NCI-H510A (cell line): ENCODE measurements around the gene JTB.
"Not testable (repeated sequence)": the region's sequence is repeated elsewhere in the genome, so short reads cannot be mapped to it uniquely, and the experiment has no call there.

ENCODE experiments used
- DNase-seq: peaks from one replicate; lab custom pipeline; 2025; lab: John Stamatoyannopoulos, UW

JTB gene

DNA sequence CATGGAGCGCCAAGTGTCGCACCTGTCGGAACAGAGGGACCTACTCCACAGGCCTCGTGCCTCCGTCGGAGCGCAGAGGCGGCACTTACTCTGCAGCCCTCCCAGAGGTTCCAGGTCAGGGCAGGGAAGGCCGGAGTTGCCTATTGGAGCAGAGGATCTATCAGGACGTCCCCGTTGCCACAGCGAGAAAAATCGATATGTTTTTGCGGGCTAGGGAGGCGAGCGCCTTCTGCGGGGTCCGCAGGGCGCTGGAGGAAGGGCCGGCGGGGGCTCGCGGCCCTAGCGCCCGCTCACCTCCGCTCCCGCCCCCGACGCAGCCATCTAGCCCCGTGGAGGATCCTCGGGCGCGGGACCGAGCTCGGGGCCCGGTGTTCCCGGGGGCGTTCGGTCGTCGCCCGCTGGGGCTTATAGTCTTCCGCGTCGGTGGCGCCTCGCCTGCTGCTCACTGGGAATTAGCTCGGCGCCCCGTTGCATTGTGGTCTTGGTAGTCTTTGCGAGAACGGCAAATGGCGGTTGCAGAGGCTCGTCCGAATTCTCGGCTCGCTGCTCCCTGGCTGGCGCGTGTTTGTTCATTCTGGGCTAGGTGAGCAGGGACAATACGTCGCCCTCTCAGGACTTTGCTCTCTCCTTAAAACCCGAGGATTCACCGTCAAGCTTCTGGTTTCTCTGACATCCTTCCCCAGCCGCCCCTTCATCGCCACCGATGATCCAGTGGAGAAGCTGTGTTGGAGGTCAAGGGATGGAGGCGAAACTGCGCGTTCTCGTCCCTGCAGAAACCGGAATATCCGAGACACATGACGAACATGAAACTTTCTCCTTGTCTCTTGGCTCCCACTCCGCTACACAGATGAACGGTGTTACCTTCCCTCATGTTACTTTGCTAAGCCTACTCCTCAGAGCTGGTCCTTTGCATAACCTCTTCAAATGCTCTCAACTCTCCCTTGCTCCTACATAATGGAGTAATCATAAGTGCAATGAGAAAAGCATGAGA is at the start of gene JTB:
Gene JTB, minus strand, starts transcription at position 425 of the 991 bp plus-strand sequence. Its CDS starts 422 bp downstream, at position 3.
- peak; percentile 83 for DNase-seq

GRCh38 chr1:154019940-154020339 is 42.5 kb upstream of the JTB start:
- DNase-seq, result no peak

DNA sequence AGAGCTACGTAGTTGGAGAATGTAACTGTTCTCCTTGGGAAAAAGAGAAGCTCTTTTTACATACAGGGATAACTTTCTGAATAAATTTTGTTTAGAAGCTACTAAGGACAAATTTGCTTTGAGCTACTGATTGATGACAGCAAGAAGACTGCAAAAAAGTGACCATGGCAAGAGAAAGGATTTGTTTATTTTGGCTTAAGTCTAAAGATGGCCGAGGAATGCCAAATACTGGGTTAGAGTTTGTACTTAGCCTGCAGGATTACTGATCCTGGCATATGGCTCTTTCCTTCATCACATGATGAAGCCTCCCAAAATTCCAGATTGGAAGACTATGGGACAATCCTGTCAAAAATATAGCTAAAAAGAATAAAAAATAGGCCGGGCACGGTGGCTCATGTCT is 41.8 kb upstream of the JTB start:
- no peak for DNase-seq

- no peak for DNase-seq
These were observed 36.9 kb upstream of the JTB start for GRCh38 chr1:154014154-154014907.

DNA sequence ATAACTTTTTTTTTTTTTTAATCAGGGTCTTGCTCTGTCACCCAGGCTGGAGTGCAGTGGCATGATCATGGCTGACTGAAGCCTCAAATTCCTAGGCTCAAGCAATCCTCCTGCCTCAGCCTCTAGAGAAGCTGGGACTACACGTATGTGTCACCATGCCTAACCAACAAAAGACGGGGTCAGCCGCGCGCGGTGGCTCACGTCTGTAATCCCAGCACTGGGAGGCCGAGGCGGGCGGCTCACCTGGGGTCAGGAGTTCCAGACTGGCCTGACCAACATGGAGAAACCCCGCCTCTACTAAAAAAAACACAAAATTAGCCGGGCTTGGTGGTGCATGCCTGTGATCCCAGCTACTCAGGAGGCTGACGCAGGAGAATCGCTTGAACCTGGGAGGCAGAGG is 35.1 kb upstream of the JTB start:
- not testable (repeated sequence) for DNase-seq

GRCh38 chr1:154012129-154012528 is 34.7 kb upstream of the JTB start:
- DNase-seq, result no peak

DNA sequence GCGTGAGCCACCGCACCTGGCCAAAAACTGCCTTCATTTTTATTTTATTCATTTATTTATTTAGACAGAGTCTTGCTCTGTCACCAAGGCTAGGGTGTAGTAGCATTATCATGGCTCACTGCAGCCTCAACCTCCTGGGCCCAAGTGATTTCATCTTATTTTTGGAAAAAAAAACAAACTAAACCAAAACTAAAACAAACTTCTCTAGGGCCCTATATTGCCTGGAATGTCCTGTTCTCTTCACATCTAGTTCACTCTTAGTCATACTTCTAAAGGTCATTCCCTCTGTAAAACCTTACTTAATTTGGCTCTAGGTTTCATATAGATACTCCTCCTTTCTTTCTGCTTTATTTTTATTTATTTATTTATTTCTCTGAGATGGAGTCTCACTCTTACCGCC is 28.7 kb upstream of the JTB start:
- no peak for DNase-seq

GRCh38 chr1:154000420-154000819 is 22.9 kb upstream of the JTB start:
- no peak for DNase-seq

- DNase-seq, result not testable (repeated sequence)
These were observed 19.4 kb upstream of the JTB start for GRCh38 chr1:153996882-153997281.

DNA sequence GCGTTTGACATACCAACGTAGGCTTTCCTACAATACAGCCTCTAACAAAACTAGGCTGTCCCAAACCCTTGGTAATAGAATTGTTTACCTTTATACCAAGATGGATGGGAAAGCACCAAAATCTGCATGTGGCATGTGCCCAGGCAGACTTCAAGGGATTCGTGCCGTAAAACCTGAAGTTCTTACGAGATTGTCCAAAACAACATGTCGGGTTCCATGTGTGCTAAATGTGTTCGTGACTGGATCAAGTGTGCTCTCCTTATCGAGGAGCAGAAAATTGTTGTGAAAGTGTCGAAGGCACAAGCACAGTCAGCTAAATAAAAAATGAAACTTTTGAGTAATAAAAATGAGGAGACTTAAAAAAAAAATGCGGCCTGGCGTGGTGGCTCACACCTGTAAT is 18.2 kb upstream of the JTB start:
- DNase-seq, result no peak

DNA sequence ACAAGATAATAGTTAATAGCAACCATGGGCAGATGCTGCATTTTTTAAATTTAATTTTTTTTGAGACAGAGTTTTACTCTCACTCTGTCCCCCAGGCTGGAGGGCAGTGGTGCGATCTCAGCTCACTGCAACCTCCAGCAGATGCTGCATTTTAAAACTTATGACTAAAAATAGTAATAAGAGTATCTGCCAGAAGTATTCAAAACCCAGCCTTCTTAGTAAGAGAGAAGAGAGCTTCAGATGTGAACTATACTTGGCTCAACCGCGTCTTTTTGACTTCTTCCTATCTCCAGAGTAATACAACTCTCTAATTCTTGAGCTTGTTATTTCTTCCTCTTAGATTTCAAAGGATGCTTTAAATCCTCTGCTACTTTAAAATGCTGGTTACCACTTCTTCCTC is 17.7 kb upstream of the JTB start:
- DNase-seq, result no peak

- DNase-seq, result no peak
These were observed 14.3 kb upstream of the JTB start for GRCh38 chr1:153991806-153992205.

DNA sequence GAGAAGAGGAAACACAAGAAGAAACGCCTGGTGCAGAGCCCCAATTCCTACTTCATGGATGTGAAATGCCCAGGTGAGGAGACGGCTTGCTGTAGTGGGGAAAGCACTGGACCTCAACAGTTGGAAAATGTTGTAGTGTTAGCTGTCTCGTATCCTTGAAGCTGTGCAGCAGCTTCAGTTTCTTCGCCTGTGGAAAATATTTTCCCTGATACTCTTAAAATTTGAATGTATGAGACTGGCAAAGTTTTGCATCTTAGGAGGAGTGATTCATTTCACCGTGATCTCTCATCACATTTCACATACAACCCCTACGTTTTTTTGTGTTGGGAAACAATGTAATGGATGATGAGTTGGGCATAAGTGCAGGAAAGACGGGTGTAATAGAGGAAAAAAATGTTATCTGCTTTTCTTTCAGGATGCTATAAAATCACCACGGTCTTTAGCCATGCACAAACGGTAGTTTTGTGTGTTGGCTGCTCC is 13.7 kb upstream of the JTB start:
- DNase-seq, result no peak

GRCh38 chr1:153990468-153991150 is 13.1 kb upstream of the JTB start, which contains the start of gene RPS27:
Gene RPS27 (plus strand): TSS chr1:153990762. CDS start chr1:153990797, 35 bp downstream.
- peak; percentile 96 for DNase-seq

DNA sequence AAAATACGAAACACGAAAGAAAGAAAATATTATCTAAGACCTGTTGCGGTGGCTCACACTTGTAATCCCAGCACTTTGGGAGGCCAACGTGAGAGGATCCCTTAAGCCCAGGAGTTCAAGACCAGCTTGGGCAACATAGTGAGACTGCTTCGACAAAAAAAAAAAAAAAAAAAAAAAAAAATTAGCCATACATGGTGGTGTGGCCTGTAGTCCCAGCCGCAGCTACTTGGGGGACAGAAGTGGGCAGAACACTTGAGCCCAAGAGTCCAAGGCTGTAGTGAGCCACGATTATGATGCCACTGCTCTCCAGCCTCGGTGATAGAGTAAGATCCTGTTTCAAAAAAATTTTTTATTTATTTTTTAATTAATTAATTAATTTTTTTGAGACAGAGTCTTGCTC is 10.1 kb upstream of the JTB start:
- no peak for DNase-seq

GRCh38 chr1:153985941-153986761 is 8.7 kb upstream of the JTB start, which contains the start of gene RAB13:
Gene RAB13 (minus strand): TSS chr1:153986339. CDS start chr1:153986236, 103 bp downstream.
- DNase-seq, result peak; percentile 74

- DNase-seq, result no peak
These were observed 8.0 kb upstream of the JTB start for GRCh38 chr1:153985341-153985912.

DNA sequence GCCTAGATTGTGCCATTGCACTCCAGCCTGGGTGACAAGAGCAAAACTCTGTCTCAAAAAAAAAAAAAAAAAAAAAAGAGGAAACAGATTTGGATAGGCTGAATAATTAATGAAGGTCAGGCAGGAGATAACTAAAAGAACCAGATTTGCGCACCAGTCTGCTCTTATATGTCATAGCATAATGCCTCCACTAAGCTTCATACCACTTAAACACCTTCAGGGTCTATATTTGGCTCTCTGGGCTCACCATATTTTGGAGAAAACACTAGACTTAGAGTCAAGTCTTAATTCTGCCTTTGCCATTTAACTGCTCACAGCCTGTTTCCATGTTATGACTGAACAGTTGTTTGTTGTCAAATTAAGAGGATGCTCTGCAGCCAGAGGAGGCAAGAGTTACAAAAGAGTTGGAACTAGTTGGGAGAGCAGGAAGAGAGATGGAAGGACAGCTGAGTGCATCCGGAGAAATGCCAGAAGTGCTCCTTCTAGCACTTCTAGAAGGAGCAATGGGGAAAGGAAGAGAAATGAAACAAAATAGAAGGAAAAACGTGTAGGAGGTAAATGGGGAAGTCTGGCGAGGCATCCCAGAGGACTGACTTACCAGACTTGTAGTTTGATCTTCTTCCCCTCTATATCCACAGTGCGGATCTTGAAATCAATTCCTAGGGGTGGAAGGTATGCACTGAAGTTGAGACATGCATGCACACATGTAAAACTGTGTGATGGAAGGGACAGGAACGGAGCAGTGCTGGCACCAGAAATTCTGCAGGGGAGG is 6.8 kb upstream of the JTB start:
- no peak for DNase-seq

GRCh38 chr1:153981735-153982134 is 4.3 kb upstream of the JTB start:
- DNase-seq, result not testable (repeated sequence)

GRCh38 chr1:153979091-153979490 is 1.6 kb upstream of the JTB start:
- DNase-seq, result not testable (repeated sequence)
